8988T (cell line): ENCODE results near the gene TRMT61B.

Experiments
- DNase-seq: peaks from one replicate; pipeline ENCODE4 v3.0.0; 2011

The TRMT61B gene

GRCh38 chr2:28855193-28855592 lies 14.9 kb downstream of the TRMT61B start:
- DNase-seq: no peak

- DNase-seq: no peak
Observed at GRCh38 chr2:28842042-28842441, 28.1 kb downstream of the TRMT61B start.

GRCh38 chr2:28838971-28839370 lies 31.1 kb downstream of the TRMT61B start:
- no peak for DNase-seq

- DNase-seq: no peak
Observed at GRCh38 chr2:28835781-28836180, 34.3 kb downstream of the TRMT61B start.

- DNase-seq: no peak
Observed at GRCh38 chr2:28833740-28834470, 36.2 kb downstream of the TRMT61B start.

GRCh38 chr2:28828382-28828781 lies 41.7 kb downstream of the TRMT61B start:
- no peak for DNase-seq

GRCh38 chr2:28824870-28825269 lies 45.2 kb downstream of the TRMT61B start:
- DNase-seq: no peak

GRCh38 chr2:28824207-28824606 lies 45.9 kb downstream of the TRMT61B start:
- DNase-seq: no peak

- DNase-seq: no peak
Observed at GRCh38 chr2:28822036-28822435, 48.1 kb downstream of the TRMT61B start.

- DNase-seq: no peak
Observed at GRCh38 chr2:28821295-28821958, 48.7 kb downstream of the TRMT61B start.

- DNase-seq: no peak
Observed at GRCh38 chr2:28818053-28818452, 52.1 kb downstream of the TRMT61B start.

- peak; percentile 48 for DNase-seq
Observed at GRCh38 chr2:28810384-28811285, 59.5 kb downstream of the TRMT61B start, which contains the start of gene SPDYA. Gene SPDYA (plus strand): TSS chr2:28810834. CDS start chr2:28816015, 5,181 bp downstream.

GRCh38 chr2:28809927-28810326 lies 60.2 kb downstream of the TRMT61B start:
- DNase-seq: no peak

GRCh38 chr2:28802975-28803429 lies 67.1 kb downstream of the TRMT61B start:
- no peak for DNase-seq

GRCh38 chr2:28801726-28802125 lies 68.4 kb downstream of the TRMT61B start:
- DNase-seq: no peak
